RWPE2 (cell line): ENCODE results near the gene LRRN4.

Source experiments
- ATAC-seq: fragments of 200-7000 bp; cut with Tn5 transposase; 3 replicates; pipeline ENCODE4 v1.9.1; 2021; ENCODE audit warnings: low read depth
- DNase-seq: peaks from one replicate; pipeline ENCODE4 v3.0.0-alpha.2; 2020; ENCODE audit warnings: low spot score
- H3K27ac ChIP-seq: fragments of 450-650 bp; 2 replicates; pipeline ENCODE4 v1.5.1; 2017; ENCODE audit warnings: mild to moderate bottlenecking; ENCODE audit not compliant: poor library complexity, severe bottlenecking
- H3K27me3 ChIP-seq: fragments of 250-450 bp; sonication (Bioruptor Pico); 2 replicates; pipeline ENCODE4 v1.5.1; 2021; ENCODE audit warnings: mild to moderate bottlenecking, moderate library complexity; ENCODE audit not compliant: insufficient read depth, poor library complexity, severe bottlenecking
- H3K36me3 ChIP-seq: fragments of 250-450 bp; sonication (Bioruptor Pico); 2 replicates; pipeline ENCODE4 v1.5.1; 2020; ENCODE audit warnings: low read depth, mild to moderate bottlenecking, moderate library complexity
- H3K4me1 ChIP-seq: fragments of 250-450 bp; sonication (Bioruptor Pico); 2 replicates; pipeline ENCODE4 v1.5.1; 2021; ENCODE audit warnings: mild to moderate bottlenecking, moderate library complexity; ENCODE audit not compliant: insufficient read depth, poor library complexity, severe bottlenecking
- H3K4me3 ChIP-seq: fragments of 250-450 bp; sonication (Bioruptor Pico); 2 replicates; pipeline ENCODE4 v1.5.1; 2021; ENCODE audit warnings: mild to moderate bottlenecking, moderate library complexity; ENCODE audit not compliant: severe bottlenecking
- H3K9me3 ChIP-seq: fragments of 250-450 bp; sonication (Bioruptor Pico); 2 replicates; pipeline ENCODE4 v1.5.1; 2021; ENCODE audit warnings: mild to moderate bottlenecking, moderate library complexity; ENCODE audit not compliant: severe bottlenecking
- TF ChIP-seq, protein P1 (sequence below): fragments of 450-650 bp; IDR thresholded peaks from one replicate; pipeline ENCODE4 v1.5.1; 2017; ENCODE audit warnings: mild to moderate bottlenecking, moderate library complexity; ENCODE audit not compliant: poor library complexity, severe bottlenecking

The LRRN4 gene

DNA sequence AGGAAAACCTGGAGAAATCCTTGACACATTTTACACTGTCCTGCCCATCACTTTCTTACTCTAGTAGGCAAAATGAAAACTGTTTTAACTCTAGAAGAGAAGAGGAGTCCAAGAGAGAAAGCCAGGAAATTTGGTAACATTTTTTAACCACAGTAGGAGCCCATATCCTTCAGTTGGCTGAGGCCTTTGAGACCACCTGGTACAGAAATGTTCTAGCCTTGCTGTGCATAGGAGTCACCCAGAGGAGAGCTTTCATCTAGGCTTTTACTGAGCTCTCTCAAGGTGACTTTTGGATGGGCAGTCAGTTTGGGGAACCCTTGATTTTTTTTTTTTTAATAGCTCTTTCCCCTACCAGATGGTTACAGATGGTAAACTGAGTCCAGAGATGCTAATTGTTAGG is 25.0 kb downstream of the LRRN4 start:
- TF ChIP-seq, protein P1, sequence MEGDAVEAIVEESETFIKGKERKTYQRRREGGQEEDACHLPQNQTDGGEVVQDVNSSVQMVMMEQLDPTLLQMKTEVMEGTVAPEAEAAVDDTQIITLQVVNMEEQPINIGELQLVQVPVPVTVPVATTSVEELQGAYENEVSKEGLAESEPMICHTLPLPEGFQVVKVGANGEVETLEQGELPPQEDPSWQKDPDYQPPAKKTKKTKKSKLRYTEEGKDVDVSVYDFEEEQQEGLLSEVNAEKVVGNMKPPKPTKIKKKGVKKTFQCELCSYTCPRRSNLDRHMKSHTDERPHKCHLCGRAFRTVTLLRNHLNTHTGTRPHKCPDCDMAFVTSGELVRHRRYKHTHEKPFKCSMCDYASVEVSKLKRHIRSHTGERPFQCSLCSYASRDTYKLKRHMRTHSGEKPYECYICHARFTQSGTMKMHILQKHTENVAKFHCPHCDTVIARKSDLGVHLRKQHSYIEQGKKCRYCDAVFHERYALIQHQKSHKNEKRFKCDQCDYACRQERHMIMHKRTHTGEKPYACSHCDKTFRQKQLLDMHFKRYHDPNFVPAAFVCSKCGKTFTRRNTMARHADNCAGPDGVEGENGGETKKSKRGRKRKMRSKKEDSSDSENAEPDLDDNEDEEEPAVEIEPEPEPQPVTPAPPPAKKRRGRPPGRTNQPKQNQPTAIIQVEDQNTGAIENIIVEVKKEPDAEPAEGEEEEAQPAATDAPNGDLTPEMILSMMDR: no peak
- H3K4me3 ChIP-seq: no peak overlapping the region
- peaks cover 61% of the 10 kb centered on the region for H3K36me3 ChIP-seq
- H3K4me1 ChIP-seq: no peaks in the 10 kb centered on the region
- ATAC-seq (no peak), DNase-seq (no peak)
- H3K27me3 ChIP-seq: no peaks in the 10 kb centered on the region
- no peak overlapping the region for H3K27ac ChIP-seq
- peaks cover 4% of the 10 kb centered on the region for H3K9me3 ChIP-seq

DNA sequence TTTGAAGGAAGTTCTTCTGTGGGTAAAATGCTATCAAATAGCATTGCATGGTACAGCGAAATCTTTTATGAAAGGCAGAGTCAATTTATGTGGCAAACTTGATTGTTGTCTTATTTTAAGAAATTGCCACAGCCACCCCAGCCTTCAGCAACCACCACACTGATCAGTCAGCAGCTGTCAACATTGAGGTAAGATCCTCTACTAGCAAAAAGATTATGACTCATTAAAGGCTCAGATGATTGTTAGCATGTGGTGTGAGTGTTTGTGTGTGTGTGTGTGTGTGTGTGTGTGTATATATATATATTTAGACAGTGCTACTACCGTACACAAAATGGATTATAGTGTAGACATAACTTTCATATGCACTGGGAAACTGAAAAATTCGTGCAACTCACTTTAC is 27.8 kb downstream of the LRRN4 start:
- TF ChIP-seq, protein P1: no peak
- Histone ChIP-seq H3K4me3 (no peak overlapping the region), H3K4me1 (no peaks in the 10 kb centered on the region), H3K27me3 (no peaks in the 10 kb centered on the region), H3K36me3 (peaks cover 71% of the 10 kb centered on the region), H3K9me3 (peaks cover 4% of the 10 kb centered on the region), H3K27ac (no peak overlapping the region)
- no peak for DNase-seq
- no peak for ATAC-seq

DNA sequence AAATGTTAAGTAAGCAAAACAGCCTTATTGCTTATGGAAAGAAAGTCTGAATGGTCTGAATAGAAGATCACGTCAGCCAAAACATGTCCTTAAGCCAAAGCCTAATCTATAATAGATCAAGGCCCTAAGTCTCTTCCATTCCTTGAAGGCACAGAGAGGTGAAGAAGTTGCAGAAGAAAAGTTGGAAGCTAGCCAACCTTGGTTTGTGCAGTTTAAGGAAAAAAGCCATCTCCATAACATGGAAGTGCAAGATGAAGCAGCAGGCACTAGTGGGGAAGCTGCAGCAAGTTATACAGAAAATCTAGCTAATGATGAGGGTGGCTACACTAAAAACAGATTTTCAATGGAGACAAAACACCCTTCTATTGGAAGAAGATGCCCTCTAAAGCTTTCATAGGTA is 29.1 kb downstream of the LRRN4 start:
- ATAC-seq (no peak), DNase-seq (no peak)
- no peak overlapping the region for H3K4me3 ChIP-seq
- H3K27ac ChIP-seq: no peak overlapping the region
- H3K36me3 ChIP-seq: peaks cover 75% of the 10 kb centered on the region
- peaks cover 4% of the 10 kb centered on the region for H3K9me3 ChIP-seq
- TF ChIP-seq, protein P1: no peak
- no peaks in the 10 kb centered on the region for H3K4me1 ChIP-seq
- no peaks in the 10 kb centered on the region for H3K27me3 ChIP-seq

DNA sequence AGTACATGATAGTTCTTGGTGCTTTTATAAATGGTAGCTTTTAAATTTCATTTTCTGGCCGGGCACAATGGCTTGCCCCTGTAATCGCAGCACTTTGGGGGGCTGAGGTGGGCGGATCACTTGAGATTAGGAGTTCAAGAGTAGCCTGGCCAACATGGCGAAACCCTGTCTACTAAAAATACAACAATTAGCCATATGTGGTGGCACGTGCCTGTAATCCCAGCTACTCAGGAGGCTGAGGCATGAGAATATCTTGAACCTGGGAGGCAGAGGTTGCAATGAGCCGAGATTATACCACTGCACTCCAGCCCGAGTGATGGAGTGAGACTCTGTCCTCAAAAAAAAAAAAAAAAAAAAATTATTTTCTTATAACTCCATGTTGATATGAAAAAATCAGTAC is 36.0 kb downstream of the LRRN4 start:
- Histone ChIP-seq H3K27ac (no peak overlapping the region), H3K27me3 (no peaks in the 10 kb centered on the region), H3K9me3 (no peaks in the 10 kb centered on the region), H3K36me3 (peaks cover 69% of the 10 kb centered on the region), H3K4me1 (no peaks in the 10 kb centered on the region), H3K4me3 (no peak overlapping the region)
- no peak for ATAC-seq
- no peak for DNase-seq
- TF ChIP-seq, protein P1: no peak

DNA sequence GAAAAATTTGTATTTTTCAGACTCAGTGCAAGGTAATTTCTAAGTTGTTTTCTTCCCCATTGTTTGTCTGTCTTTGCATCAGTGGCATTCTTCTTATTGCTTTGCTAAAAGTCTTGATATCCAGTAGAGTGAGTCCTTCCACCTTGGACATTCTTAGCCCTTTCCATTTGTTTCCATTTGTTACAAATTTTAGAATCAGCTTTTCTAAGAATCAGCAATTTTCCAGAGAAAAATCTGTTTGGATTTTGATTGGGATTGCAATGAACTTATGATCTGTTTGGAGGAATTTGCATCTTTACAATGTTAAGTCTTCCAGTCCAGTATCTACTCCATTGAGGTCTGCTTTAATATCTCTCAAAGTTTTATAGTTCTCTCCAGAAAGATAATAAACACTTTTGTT is 36.4 kb downstream of the LRRN4 start:
- Histone ChIP-seq H3K4me1 (no peaks in the 10 kb centered on the region), H3K36me3 (peaks cover 69% of the 10 kb centered on the region), H3K27ac (no peak overlapping the region), H3K9me3 (no peaks in the 10 kb centered on the region), H3K4me3 (no peak overlapping the region), H3K27me3 (no peaks in the 10 kb centered on the region)
- ATAC-seq (no peak), DNase-seq (no peak)
- TF ChIP-seq, protein P1: no peak
